ENCODE results near the gene ALG9.

GRCh38 chr11:111878385-111878848 lies 7.0 kb upstream of the ALG9 start:
- TF ChIP-seq CTCF (IDR thresholded peaks at IDR 0.05 in 4 of 5, conservative IDR thresholded peaks at IDR 0.05 in 1 of 5): no peak
- no peak for TF ChIP-seq POLR2A (IDR thresholded peaks at IDR 0.05)
